GM18519 (cell line): Measurements from ENCODE around the gene ARSG.
"Not testable (repeated sequence)": the region's sequence is repeated elsewhere in the genome, so short reads cannot be mapped to it uniquely, and the experiment has no call there.

ENCODE experiments used
- ATAC-seq: cut with Tn5 transposase; IDR thresholded peaks from one replicate; pipeline ENCODE4 v1.9.1; 2021; ENCODE audit warnings: mild to moderate bottlenecking, moderate library complexity; ENCODE audit not compliant: unreplicated experiment, low FRiP score

The ARSG gene

DNA sequence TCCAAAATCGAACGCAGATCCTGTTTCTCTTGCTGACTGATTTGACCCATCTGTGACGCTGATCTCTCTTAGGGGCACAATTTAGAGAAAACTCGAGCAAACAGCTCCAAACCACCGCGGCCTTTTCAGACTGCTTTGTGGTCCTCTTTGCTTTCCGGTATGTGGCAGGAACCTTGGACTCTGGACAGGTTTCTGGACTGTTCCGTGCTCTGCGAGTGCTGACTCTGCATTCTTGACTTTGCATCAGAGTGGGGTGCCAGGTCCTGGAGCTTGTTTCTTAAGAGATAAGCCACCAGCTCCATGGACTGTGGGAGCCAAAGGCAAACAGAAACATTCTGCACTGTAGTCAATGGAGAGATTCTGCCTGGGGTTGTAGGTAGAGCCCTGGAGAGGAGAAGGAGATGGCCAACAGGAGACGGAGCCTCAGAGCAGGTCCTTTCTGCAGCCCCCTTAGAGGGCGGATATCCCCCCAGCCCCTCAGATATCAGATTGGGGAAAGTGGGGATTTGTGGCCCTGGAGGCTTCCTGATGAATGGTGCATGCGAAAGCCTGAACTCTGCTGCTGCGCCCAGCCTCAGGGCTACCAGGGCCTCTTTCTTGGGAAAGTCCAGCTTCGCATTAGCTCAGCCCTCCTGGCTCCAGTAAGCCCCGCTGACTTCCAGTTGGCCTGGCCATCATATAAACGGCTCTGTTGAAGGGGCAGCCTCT is 100.4 kb downstream of the ARSG start:
- ATAC-seq = no peak

DNA sequence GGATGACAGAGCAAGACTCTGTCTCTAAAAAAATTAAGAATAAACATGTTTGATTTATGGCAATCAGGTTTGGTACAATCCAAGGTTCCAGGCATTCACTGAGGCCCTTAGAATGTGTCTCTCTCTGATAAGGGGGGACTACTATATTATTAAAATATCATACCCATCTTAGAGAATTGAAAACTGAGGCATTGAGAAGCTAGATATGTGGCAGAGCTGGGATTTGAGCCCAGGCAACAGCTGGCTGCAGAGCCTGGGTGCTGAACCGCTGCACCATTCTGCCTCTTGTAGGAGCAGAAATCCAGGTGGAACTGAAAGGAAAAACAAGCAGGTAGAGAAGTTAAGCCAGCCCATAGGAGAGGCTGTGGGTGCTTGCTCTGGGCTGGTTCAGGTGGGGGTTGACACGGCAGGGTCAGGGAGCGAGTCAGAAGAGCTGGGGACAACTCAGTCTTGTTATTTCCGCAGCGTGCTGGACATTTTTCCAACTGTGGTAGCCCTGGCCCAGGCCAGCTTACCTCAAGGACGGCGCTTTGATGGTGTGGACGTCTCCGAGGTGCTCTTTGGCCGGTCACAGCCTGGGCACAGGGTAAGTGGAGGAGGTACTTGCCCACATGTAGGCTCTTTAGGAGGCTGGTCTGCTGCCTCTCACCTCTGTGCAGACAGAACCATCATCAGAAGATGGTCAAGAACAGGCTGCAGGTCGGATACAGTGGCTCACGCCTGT is 103.5 kb downstream of the ARSG start:
- no peak for ATAC-seq

DNA sequence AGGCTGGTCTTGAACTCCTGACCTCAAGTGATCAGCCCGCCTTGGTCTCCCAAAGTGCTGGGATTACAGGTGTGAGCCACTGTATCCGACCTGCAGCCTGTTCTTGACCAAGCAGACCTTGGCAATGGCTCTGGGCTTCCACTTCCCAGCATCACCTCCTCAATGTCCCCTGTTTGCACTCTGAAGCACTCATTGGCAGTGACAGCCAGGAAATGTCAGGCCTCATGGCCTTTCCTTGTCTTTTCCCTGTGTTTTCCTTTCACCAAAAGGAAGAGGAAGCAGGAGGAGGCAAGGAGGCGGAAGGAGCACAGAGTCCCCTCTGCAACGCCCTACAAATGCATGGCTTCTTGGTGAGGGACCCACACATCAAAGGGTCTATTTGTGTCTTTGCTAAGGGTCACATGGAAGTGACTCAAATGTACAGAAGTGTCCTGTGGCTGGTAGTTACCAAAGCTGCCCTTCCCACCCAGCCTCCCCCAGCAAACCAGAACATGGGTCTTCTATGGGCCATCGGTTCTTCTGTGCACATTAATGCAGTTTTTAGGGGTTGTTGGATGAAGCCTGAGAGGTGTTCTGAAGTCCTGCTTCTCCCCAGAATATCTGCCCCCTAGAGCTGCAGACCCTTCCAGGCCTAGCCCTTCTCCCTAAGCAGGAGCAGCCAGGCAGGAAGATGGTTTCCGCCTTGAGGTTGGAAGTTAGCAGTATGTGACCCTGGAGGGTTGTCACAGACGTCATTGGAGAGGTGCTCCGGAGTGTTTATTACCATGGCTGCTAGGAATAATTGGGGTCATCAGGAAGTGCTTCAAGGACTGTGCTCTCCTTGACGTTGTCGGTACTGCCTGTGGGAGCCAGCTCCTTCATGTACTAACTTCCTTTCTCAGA is 105.2 kb downstream of the ARSG start:
- no peak for ATAC-seq

DNA sequence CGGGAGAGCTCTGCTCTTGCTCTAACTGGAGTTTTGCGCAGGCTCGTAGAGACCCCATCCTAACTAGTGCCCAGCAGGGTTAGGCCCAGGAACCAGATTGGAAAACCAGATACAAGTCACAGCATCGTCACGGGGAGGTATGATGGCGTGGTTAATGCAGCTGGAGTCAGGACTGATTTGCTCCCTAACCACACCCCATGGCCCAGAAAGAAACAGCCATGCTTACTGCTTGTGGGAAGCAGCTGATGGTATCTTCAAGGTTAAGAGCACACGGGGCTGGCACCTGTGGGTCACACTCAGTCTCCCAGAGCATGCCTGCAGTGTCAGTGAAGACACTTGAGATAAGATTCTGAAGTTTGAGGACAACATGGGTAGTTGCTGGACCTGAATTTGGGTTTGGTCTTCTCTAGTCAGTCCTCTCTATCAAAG is 105.8 kb downstream of the ARSG start:
- no peak for ATAC-seq

DNA sequence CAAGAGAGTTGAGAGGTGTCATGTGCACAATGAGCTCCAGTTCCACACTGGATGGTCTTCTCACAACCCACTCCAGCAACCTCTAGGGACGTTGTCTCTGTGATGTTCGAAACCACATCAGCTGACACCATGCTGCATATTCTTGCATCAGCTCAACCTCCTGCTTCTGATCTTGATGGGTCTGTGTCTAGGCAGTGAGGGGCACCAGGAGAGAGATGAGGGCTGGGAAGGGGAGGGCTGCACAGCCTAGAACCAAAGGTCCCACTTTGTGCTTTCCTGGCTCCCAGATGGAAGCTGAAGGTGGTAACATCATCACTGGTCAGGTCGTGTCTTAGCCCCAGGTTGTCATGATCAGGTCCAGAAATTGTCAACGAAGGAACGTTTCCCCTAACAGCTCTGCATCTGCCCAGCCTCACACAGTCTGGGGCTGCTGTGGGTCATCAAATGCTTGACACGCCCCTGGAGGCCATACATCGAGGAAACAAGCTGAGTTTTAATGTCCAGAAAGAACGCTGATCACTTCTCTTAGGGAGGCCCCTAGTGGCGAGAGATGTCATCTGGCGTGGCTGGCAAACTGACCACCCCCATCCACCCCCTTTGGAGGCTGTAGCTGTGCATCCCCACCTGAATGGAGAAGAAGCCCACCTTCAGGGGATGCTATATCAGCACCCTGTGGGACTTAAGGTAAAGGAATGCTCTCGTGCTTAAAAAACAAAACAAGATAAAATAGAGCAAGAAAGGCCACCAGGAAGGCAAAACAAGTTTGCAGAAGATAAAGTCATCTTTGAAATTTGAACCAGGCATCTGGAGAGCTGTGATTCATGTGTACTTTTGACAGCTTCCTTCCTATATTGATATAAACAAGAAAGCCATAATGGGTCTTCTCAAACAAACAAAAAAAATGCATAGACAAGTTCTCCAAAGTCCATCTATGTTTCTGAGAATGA is 107.7 kb downstream of the ARSG start:
- ATAC-seq = no peak

DNA sequence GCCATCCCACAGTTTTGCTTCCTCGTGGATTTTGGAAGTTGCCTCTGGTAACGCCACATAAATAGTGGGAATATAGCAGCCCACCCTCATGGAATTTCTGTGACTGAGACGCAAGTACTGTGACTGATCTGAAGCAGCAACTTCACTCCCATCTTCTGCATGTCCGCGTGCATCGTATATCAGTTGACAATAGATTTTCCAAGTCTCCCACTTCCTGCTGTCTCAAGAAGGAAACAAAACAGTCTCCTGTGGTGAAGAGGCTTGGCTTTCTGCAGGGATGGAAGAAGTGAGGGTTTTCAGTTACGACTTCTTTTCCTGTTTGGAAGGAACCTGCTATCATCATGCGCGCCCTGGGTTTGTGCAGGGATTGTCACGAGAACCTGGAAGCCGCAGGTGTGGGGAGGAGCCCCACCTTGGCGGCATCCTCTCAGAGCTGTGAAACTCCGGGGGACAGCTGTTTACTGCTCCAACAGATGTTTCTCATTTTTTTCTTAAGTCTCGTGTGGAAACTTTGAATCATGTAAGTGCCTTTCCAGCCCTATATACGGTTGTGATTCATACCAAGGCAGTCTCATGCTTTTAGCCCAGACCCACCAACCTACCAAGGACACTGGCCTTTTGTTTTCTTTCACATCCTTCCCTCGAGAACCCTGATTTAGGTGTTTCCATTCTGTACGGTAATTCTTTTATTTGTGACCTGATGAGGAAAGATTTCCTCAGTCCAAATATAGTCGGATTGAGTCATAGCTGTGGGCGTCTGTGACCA is 108.5 kb downstream of the ARSG start:
- ATAC-seq = no peak

DNA sequence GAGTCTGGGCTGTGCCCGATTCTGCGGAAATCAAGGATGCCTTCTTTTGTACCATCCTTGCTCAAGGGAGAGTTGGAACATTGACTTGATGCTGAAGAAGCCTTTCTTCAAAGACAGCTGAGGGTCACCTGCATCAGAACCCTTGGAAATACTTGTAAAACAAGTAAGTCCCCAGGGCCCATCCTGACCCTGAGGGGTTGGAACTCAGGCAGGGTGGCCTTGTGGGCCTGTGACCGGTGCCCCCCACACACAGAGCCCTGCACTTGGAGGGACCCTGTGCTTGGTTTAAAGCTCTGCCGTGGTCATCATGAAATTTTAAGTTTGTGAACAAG is 109.1 kb downstream of the ARSG start:
- ATAC-seq = no peak

DNA sequence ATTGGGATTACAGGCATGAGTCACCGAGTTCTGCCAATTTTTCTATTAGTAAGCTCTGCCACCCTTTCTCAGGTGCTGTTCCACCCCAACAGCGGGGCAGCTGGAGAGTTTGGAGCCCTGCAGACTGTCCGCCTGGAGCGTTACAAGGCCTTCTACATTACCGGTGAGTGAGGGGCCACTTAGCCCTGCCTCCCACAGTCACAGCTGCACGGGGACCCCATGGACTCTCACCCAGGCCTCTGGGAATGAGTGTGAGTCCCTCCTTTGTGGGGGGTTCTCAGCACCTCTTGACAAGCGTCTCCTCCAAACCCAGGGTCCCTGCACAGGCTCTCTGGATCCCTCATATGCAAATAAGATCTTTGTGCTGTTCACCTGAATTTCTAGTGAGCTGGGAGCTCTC is 110.0 kb downstream of the ARSG start:
- no peak for ATAC-seq

DNA sequence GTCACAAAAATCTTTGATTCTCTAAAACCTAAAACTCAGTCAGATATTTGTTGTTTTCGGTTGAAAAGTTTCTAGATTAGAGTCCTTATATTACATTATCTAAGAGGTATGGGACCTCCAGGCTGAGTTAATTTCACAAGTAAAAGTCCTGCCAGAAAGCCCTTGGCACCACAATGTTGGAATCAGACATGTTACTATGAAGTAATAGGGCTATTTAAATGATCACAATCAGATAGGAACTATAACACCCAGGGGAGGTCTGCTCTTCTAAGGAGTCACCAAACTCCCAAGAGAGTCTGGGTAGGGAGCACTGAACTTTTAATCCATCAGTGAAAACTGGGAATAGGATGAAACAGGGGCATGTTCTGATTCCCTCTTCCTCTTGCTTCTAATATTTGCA is 111.8 kb downstream of the ARSG start:
- ATAC-seq = no peak

DNA sequence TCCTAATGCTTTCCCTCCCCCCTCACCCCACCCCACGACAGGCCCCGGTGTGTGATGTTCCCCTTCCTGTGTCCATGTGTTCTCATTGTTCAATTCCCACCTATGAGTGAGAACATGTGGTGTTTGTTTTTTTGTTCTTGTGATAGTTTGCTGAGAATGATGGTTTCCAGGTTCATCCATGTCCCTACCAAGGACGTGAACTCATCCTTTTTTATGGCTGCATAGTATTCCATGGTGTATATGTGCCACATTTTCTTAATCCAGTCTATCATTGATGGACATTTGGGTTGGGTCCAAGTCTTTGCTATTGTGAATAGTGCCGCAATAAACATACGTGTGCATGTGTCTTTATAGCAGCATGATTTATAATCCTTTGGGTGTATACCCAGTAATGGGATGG is 112.5 kb downstream of the ARSG start:
- not testable (repeated sequence) for ATAC-seq

DNA sequence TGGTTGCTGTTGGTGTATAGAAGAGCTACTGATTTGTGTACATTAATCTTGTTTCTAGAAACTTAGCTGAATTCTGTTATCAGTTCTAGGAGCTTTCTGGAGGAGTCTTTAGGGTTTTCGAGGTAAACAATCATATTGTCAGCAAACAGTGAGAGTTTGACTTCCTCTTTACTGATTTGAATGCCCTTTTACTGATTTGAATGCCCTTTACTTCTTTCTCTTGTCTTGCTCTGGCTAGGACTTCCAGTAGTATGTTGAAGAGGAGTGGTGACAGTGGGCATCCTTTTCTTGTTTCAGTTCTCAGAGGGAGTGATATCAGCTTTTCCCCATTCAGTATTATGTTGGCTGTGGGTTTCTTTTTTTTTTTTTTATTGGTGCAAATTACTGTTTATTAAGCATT is 116.4 kb downstream of the ARSG start:
- not testable (repeated sequence) for ATAC-seq

DNA sequence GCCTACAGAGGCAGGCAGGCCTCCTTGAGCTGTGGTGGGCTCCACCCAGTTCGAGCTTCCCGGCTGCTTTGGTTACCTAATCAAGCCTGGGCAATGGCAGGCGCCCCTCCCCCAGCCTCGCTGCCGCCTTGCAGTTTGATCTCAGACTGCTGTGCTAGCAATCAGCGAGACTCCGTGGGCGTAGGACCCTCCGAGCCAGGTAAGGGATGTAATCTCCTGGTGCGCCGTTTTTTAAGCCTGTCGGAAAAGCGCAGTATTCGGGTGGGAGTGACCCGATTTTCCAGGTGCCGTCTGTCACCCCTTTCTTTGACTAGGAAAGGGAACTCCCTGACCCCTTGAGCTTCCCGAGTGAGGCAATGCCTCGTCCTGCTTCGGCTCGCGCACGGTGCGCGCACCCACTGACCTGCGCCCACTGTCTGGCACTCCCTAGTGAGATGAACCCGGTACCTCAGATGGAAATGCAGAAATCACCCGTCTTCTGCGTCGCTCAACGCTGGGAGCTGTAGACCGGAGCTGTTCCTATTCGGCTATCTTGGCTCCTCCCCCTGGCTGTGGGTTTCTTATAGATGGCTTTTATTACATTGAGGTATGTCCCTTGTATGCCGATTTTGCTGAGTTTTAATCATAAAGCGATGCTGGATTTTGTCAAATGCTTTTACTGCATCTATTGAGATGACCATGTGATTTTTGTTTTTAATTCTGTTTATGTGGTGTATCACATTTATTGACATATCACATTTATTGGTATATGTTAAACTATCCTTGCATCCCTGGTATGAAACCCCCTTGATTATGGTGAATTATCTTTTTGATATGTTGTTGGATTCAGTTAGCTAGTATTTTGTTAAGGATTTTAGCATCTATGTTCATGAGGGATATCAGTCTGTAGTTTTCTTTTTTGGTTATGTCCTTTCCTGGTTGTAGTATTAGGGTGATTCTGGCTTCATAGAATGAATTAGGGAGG is 122.6 kb downstream of the ARSG start:
- ATAC-seq = not testable (repeated sequence)

DNA sequence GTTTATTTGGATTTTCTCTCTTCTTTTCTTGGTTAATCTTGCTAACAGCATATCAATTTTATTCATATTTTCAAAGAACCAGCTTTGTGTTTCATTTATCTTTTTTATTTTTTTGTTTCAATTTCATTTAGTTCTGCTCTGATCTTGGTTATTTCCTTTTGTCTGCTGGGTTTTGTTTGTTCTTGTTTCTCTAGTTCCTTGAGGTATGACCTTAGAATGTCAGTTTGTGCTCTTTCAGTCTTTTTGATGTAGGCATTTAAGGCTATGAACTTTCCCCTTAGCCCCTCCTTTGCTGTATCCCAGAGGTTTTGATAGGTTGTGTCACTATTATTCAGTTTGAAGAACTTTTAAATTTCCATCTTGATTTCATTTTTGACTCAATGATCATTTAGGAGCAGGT is 123.6 kb downstream of the ARSG start:
- ATAC-seq = not testable (repeated sequence)

DNA sequence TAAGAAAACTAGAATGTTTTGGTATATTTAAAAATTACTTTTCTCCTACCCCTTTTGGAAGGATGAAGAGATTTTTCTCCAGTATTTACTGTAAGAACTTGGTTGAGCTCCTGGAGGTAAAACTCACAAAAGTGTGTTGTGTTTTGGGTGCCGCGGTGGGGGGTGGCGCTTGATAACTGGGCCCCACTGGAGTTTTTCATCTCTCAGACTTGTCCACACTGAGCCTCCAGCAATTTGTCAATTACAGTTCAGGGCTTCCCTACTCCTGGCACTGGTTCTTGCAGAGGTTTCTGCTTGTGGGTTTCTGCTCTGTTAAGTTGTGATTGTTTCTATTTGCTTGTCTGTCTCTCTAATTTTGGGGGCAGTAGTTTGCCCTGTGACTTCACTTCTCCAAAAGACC is 126.0 kb downstream of the ARSG start:
- no peak for ATAC-seq

DNA sequence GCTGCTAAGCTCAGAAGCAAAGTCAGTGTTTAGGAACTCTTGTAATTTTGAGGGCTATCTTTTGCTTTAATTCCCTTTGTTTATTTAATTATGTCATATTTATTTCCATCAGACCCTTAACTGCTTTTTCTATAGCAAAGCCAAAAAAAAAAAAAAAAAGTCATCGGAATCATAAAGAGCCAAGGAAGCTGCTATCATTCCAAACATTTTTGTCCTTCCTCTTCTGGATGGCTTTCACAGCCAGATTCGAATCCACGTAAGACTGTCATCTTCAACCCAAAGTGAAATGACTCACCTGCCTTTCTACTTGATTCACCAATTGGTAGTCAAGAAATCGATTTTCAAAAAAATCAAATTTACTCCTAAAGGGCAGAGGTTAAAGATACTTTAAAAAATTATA is 127.6 kb downstream of the ARSG start:
- ATAC-seq = no peak

DNA sequence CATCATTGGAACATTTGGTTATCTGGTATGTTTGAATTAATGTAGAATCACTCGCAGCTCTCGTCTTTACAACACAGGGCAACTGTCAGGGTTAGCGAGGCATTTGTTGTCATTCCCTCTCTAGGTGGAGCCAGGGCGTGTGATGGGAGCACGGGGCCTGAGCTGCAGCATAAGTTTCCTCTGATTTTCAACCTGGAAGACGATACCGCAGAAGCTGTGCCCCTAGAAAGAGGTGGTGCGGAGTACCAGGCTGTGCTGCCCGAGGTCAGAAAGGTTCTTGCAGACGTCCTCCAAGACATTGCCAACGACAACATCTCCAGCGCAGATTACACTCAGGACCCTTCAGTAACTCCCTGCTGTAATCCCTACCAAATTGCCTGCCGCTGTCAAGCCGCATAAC is 128.8 kb downstream of the ARSG start:
- no peak for ATAC-seq

DNA sequence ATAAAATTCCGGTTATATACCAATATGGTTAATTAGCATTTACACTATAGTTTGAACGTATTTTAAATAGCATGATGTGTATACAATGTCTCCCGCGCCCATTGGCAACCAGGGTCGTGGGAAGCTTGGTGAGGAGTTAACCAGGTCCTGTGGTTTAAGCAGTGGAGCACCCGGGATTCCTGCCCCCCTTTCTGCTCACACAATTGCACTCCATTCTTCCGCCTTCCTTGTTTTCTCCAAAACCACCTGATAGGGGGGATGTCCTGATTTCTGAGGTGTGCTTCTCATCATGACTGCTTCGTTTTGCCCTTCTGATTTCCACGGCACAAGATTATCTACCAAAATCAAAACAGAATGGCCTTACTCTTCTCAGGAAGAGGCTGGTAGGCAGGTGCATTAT is 130.2 kb downstream of the ARSG start:
- no peak for ATAC-seq

DNA sequence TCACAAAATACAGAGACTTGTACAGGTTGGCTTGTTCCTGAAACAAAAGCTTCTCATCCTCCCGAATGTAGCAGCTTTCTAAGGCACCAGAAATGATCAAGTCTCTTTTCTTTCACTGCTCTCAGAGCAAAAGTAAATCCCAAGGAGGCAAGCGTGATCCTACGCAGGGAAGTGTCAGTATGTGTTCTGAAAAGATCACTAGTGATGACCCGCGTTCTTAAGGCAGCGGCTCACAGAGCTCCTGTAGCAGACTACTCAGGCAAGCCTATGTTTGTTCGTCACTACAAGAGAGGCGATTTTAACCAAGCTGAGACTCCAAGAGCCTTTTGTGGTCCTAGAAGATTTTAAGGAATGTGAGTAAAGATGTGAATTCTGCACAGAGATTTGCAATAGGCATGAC is 131.5 kb downstream of the ARSG start:
- no peak for ATAC-seq
